Measurements from ENCODE around the gene CHN2. TPM values are rescaled to one million over a fixed set of nuclear protein-coding genes. Genes with fewer than 3 reads are reported as not detected.

Gene CHN2
- total RNA-seq, 1 experiment from 2014 or later: 61.2 TPM

DNA sequence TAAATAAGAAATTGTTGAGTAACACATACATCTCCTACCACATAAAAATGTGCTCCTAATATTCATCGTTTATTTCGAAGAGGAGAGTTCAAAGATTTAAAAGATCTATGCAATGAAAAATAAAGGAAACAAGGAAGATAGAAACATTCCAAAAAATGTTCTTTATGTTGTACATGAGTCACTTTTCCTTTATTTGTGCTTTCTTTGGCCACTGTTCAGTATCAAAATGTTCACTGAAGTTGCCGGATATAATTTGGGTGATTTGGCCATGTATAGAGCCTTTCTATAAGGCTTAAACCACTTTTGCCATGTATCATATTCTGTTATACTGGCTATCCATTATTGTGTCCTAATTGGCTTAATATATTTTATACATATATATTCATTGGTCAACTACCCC lies 306.1 kb downstream of the CHN2 start:
- TF ChIP-seq EZH2 (IDR thresholded peaks at IDR 0.05; ENCODE audit: borderline replicate concordance, low read depth, low read length, poor library complexity, severe bottlenecking): no peak
- TF ChIP-seq, protein P1, sequence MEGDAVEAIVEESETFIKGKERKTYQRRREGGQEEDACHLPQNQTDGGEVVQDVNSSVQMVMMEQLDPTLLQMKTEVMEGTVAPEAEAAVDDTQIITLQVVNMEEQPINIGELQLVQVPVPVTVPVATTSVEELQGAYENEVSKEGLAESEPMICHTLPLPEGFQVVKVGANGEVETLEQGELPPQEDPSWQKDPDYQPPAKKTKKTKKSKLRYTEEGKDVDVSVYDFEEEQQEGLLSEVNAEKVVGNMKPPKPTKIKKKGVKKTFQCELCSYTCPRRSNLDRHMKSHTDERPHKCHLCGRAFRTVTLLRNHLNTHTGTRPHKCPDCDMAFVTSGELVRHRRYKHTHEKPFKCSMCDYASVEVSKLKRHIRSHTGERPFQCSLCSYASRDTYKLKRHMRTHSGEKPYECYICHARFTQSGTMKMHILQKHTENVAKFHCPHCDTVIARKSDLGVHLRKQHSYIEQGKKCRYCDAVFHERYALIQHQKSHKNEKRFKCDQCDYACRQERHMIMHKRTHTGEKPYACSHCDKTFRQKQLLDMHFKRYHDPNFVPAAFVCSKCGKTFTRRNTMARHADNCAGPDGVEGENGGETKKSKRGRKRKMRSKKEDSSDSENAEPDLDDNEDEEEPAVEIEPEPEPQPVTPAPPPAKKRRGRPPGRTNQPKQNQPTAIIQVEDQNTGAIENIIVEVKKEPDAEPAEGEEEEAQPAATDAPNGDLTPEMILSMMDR (conservative IDR thresholded peaks at IDR 0.05; ENCODE audit: low read depth, low read length): no peak
- H3K27ac ChIP-seq (ENCODE audit: low read depth, low read length, poor library complexity, severe bottlenecking): no peak overlapping the region
- intact Hi-C loops (cut with micrococcal nuclease; ENCODE audit: unreplicated experiment): no loop called here
- H3K27me3 ChIP-seq (replicated peaks; ENCODE audit: insufficient read depth, low read depth, low read length, poor library complexity): no peaks in the 10 kb centered on the region
- no peaks in the 10 kb centered on the region for H3K4me1 ChIP-seq (ENCODE audit: insufficient read depth, low read length, poor library complexity, severe bottlenecking)
- BruUV-seq (replicated peaks): no TSS peak
- H3K4me3 ChIP-seq (ENCODE audit: low read depth, low read length, poor library complexity, severe bottlenecking): no peak overlapping the region
- ChIA-PET POLR2A (ENCODE audit: low non-redundant PET) (no interaction called here), CTCF (no interaction called here)
- peaks cover 7% of the 10 kb centered on the region for H3K36me3 ChIP-seq (ENCODE audit: insufficient read depth, low read length, poor library complexity, severe bottlenecking)
- no peaks in the 10 kb centered on the region for H3K9me3 ChIP-seq (ENCODE audit: low read depth, low read length, poor library complexity, severe bottlenecking)
- DNase-seq (ENCODE audit: low spot score): no peak

- peaks cover 7% of the 10 kb centered on the region for H3K36me3 ChIP-seq (ENCODE audit: insufficient read depth, low read length, poor library complexity, severe bottlenecking)
- no peaks in the 10 kb centered on the region for H3K4me1 ChIP-seq (ENCODE audit: insufficient read depth, low read length, poor library complexity, severe bottlenecking)
- no peak overlapping the region for H3K4me3 ChIP-seq (ENCODE audit: low read depth, low read length, poor library complexity, severe bottlenecking)
- TF ChIP-seq, protein P1 (conservative IDR thresholded peaks at IDR 0.05; ENCODE audit: low read depth, low read length): no peak
- TF ChIP-seq EZH2 (IDR thresholded peaks at IDR 0.05; ENCODE audit: borderline replicate concordance, low read depth, low read length, poor library complexity, severe bottlenecking): no peak
- DNase-seq (ENCODE audit: low spot score): no peak
- H3K9me3 ChIP-seq (ENCODE audit: low read depth, low read length, poor library complexity, severe bottlenecking): no peaks in the 10 kb centered on the region
- H3K27me3 ChIP-seq (replicated peaks; ENCODE audit: insufficient read depth, low read depth, low read length, poor library complexity): no peaks in the 10 kb centered on the region
- no TSS peak for BruUV-seq (replicated peaks)
- POLR2A ChIA-PET (ENCODE audit: low non-redundant PET): no interaction called here
- CTCF ChIA-PET: interaction anchor here (0.7 kb wide), 1 partner anchor 106 kb away, joined by 3 read pairs; no protein-coding TSS in a partner anchor
- intact Hi-C loops (cut with micrococcal nuclease; ENCODE audit: unreplicated experiment): no loop called here
- H3K27ac ChIP-seq (ENCODE audit: low read depth, low read length, poor library complexity, severe bottlenecking): no peak overlapping the region
Observed at GRCh38 chr7:29502133-29502532, 307.6 kb downstream of the CHN2 start.

GRCh38 chr7:29505931-29506330 lies 311.4 kb downstream of the CHN2 start:
- TF ChIP-seq, protein P1 (conservative IDR thresholded peaks at IDR 0.05; ENCODE audit: low read depth, low read length): no peak
- no peak for TF ChIP-seq EZH2 (IDR thresholded peaks at IDR 0.05; ENCODE audit: borderline replicate concordance, low read depth, low read length, poor library complexity, severe bottlenecking)
- no peaks in the 10 kb centered on the region for H3K4me1 ChIP-seq (ENCODE audit: insufficient read depth, low read length, poor library complexity, severe bottlenecking)
- intact Hi-C loops (cut with micrococcal nuclease; ENCODE audit: unreplicated experiment): no loop called here
- ChIA-PET CTCF (no interaction called here), POLR2A (ENCODE audit: low non-redundant PET) (no interaction called here)
- H3K9me3 ChIP-seq (ENCODE audit: low read depth, low read length, poor library complexity, severe bottlenecking): no peaks in the 10 kb centered on the region
- no peak overlapping the region for H3K27ac ChIP-seq (ENCODE audit: low read depth, low read length, poor library complexity, severe bottlenecking)
- H3K4me3 ChIP-seq (ENCODE audit: low read depth, low read length, poor library complexity, severe bottlenecking): no peak overlapping the region
- no peaks in the 10 kb centered on the region for H3K27me3 ChIP-seq (replicated peaks; ENCODE audit: insufficient read depth, low read depth, low read length, poor library complexity)
- DNase-seq (ENCODE audit: low spot score): no peak
- no peaks in the 10 kb centered on the region for H3K36me3 ChIP-seq (ENCODE audit: insufficient read depth, low read length, poor library complexity, severe bottlenecking)
- BruUV-seq (replicated peaks): no TSS peak

Data from A673 (cell line).